A549 (cell line): ENCODE measurements around the gene EXT2.

Experiments used
- BCL3 ChIP-seq: fragments of >200 bp; sonication (Bioruptor Twin); formaldehyde crosslinking; IDR thresholded peaks from 3 replicates; pipeline ENCODE4 v1.6.1; 2016
- CBX8 ChIP-seq: fragments of 200-600 bp; sonication (generic); IDR thresholded peaks from 2 replicates; pipeline ENCODE4 v1.6.1; 2016
- CTCF ChIP-seq: fragments of >200 bp; sonication (Bioruptor Twin); formaldehyde crosslinking; IDR thresholded peaks from 3 replicates; pipeline ENCODE4 v1.5.1; 2016
- ELK1 ChIP-seq: fragments of 150-350 bp; IDR thresholded peaks from 2 replicates; pipeline ENCODE4 v1.6.1; 2014; ENCODE audit warnings: low read depth, mild to moderate bottlenecking, low read length
- EP300 ChIP-seq, 2 experiments: fragments of >200 bp; sonication (Bioruptor Twin); formaldehyde crosslinking; IDR thresholded peaks; 2 replicates in 1 of 2; 3 replicates in 1 of 2; pipeline ENCODE4 v1.6.1; 2016 to 2017
- HOXA7 ChIP-seq: fragments of 250-450 bp; sonication (Bioruptor Pico); IDR thresholded peaks from 2 replicates; pipeline ENCODE4 v1.5.0; 2020; ENCODE audit warnings: mild to moderate bottlenecking, moderate library complexity
- NFE2L2 ChIP-seq: fragments of 150-350 bp; conservative IDR thresholded peaks from 2 replicates; pipeline ENCODE4 v1.6.1; 2014; ENCODE audit warnings: low read length
- PHF8 ChIP-seq: fragments of 200-600 bp; sonication (generic); IDR thresholded peaks from 2 replicates; pipeline ENCODE4 v1.6.1; 2016; ENCODE audit warnings: low read depth, mild to moderate bottlenecking, antibody characterized with exemption, moderate library complexity, borderline replicate concordance
- POLR2A ChIP-seq: IDR thresholded peaks from 2 replicates; pipeline ENCODE4 v1.6.1; 2012; ENCODE audit warnings: mild to moderate bottlenecking, low read length
- POLR2AphosphoS2 ChIP-seq: conservative IDR thresholded peaks from 2 replicates; pipeline ENCODE4 v1.6.1; 2012; ENCODE audit warnings: low read length, improper control_type of control experiment, inconsistent platforms
- RAD21 ChIP-seq, 2 experiments: fragments of >200 bp in 1 of 2; sonication (Bioruptor Twin) in 1 of 2; formaldehyde crosslinking in 1 of 2; IDR thresholded peaks in 1 of 2; conservative IDR thresholded peaks in 1 of 2; 2 replicates in 1 of 2; 3 replicates in 1 of 2; pipeline ENCODE4 v1.6.1; 2012 to 2018; ENCODE audit warnings: inconsistent platforms in 1 of 2
- REST ChIP-seq: fragments of 200-600 bp; sonication (generic); IDR thresholded peaks from 2 replicates; pipeline ENCODE4 v1.6.1; 2016; ENCODE audit warnings: antibody characterized with exemption, mild to moderate bottlenecking, moderate library complexity
- RNF2 ChIP-seq: fragments of 200-600 bp; sonication (generic); IDR thresholded peaks from 2 replicates; pipeline ENCODE4 v1.6.1; 2016; ENCODE audit warnings: low read depth, mild to moderate bottlenecking, antibody characterized with exemption, moderate library complexity, borderline replicate concordance

GRCh38 chr11:44178381-44178780 lies 82.9 kb downstream of the EXT2 start:
- TF ChIP-seq CTCF (no peak), EP300 (IDR thresholded peaks at IDR 0.05) (no peak), POLR2A (no peak), POLR2AphosphoS2 (no peak), REST (no peak), PHF8 (no peak), RNF2 (no peak), HOXA7 (CRISPR knock-in tag) (no peak), ELK1 (no peak), NFE2L2 (no peak), CBX8 (no peak), RAD21 (conservative IDR thresholded peaks at IDR 0.05 in 1 of 2, IDR thresholded peaks at IDR 0.05 in 1 of 2) (no peak), BCL3 (no peak)
